ENCODE results near the gene TAP1.

DNA sequence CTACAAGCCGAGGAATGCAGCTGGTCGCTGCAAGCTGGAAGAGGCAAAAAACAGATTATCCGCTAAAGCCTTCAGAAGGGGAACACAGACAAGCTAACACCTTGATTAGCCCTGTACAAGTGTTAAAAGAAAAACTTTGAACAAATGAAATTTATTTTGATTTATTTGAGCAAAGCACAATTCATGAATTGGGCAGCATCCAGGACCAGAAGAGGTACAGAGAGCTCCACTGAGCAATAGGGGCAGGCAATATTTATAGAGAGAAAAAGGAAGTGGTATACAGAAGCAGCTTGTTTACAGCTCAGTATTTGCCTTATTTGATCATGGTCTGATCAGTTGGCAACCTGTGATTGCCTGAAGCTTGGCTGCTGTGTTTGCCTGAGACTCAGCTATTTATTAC lies 54.3 kb downstream of the TAP1 start:
- no peak for TF ChIP-seq SREBF2 (IDR thresholded peaks at IDR 0.05)
- TF ChIP-seq, protein P1, sequence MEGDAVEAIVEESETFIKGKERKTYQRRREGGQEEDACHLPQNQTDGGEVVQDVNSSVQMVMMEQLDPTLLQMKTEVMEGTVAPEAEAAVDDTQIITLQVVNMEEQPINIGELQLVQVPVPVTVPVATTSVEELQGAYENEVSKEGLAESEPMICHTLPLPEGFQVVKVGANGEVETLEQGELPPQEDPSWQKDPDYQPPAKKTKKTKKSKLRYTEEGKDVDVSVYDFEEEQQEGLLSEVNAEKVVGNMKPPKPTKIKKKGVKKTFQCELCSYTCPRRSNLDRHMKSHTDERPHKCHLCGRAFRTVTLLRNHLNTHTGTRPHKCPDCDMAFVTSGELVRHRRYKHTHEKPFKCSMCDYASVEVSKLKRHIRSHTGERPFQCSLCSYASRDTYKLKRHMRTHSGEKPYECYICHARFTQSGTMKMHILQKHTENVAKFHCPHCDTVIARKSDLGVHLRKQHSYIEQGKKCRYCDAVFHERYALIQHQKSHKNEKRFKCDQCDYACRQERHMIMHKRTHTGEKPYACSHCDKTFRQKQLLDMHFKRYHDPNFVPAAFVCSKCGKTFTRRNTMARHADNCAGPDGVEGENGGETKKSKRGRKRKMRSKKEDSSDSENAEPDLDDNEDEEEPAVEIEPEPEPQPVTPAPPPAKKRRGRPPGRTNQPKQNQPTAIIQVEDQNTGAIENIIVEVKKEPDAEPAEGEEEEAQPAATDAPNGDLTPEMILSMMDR (IDR thresholded peaks at IDR 0.05): no peak
- TF ChIP-seq MAFK (IDR thresholded peaks at IDR 0.05; ENCODE audit: partially characterized antibody): no peak
- TF ChIP-seq PHF8 (IDR thresholded peaks at IDR 0.05; ENCODE audit: borderline replicate concordance, low read depth): no peak
- no peak for TF ChIP-seq MAZ (IDR thresholded peaks at IDR 0.05; ENCODE audit: borderline replicate concordance, low read depth, low read length)
- no peak for TF ChIP-seq POLR2A (IDR thresholded peaks at IDR 0.05; ENCODE audit: low read length)
- no peak for TF ChIP-seq JUN (IDR thresholded peaks at IDR 0.05)
- TF ChIP-seq USF2 (IDR thresholded peaks at IDR 0.05): no peak
- TF ChIP-seq ZSCAN20 (CRISPR knock-in tag; IDR thresholded peaks at IDR 0.05): no peak

All from A549 (cell line).